Stimulated activated CD4-positive, alpha-beta T cell treated with anti-CD3 and anti-CD28 coated beads, Interleukin-4, amount 100 ng/mL, for 48 hours (primary cell): ENCODE measurements around the gene ZNF519.
"Not testable (repeated sequence)": the region's sequence is repeated elsewhere in the genome, so short reads cannot be mapped to it uniquely, and the experiment has no call there.

Experiments used
- DNase-seq, 2 donors: peaks; one replicate each; pipeline ENCODE4 v3.0.0-alpha.2; 2020; ENCODE audit warnings: low read depth in 2 of 2

ZNF519 gene

DNA sequence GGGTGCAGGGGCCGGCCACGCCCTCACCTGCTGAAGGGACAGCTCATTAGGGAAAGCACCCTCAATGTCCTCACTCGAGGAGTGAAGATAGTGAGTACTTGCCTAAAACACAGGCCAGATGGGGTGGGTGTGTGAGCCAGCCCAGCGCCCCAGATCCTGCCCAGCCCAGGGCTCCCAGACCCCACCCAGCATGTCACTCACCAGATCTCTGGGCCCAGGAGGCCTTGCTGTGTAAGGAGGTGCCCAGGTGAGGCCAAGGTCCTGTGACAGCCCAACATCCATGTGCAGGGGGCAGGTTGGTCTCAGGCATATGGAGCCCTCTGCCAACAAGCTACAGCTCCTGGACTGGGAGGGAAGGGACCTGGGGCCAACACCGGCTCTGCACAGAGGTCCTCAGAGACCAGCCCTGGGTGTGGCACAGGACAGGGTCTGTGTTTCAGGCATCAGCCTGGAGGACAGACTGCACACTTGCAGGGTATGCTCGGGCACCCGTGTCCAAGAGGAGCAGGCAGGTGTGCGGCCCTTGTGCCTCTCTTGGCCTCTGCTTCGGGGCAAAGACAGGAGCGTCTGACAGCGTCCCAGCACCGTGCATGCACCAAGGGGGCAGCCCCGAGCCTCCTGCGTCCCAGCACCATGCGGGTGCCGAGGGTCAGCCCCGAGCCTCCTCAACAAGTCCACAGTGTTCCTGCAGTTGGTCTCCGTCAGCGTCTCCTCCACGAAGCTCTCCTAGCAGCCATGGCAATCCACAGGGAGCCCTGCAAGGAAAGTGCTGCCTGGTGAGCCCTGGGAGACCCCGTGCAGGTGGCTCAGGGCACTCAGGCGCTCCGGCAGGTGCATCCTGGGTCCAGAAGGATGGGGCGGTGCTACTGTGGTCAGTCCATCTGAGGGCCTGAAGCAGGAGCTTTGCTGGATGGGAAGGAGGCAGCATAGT lies 16.0 kb upstream of the ZNF519 start:
- DNase-seq: not testable (repeated sequence)

GRCh38 chr18:14146771-14147170 lies 14.5 kb upstream of the ZNF519 start:
- DNase-seq: not testable (repeated sequence)

GRCh38 chr18:14145581-14146338 lies 13.5 kb upstream of the ZNF519 start:
- not testable (repeated sequence) for DNase-seq

- DNase-seq: not testable (repeated sequence)
Observed at GRCh38 chr18:14145021-14145420, 12.8 kb upstream of the ZNF519 start.

DNA sequence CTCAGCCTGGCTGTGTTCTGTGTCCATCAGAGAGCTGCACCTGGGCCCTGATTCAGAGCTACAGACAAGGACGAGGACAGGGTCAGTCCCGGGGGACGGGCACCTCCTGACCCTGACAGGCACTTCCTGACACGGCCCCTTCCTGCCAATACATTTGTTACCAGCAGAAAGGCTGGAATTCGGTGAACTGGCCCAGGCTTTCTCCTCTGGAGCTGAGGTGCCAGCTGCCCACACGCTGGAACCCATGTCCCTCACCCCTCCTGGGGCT lies 12.3 kb upstream of the ZNF519 start:
- DNase-seq: no peak

DNA sequence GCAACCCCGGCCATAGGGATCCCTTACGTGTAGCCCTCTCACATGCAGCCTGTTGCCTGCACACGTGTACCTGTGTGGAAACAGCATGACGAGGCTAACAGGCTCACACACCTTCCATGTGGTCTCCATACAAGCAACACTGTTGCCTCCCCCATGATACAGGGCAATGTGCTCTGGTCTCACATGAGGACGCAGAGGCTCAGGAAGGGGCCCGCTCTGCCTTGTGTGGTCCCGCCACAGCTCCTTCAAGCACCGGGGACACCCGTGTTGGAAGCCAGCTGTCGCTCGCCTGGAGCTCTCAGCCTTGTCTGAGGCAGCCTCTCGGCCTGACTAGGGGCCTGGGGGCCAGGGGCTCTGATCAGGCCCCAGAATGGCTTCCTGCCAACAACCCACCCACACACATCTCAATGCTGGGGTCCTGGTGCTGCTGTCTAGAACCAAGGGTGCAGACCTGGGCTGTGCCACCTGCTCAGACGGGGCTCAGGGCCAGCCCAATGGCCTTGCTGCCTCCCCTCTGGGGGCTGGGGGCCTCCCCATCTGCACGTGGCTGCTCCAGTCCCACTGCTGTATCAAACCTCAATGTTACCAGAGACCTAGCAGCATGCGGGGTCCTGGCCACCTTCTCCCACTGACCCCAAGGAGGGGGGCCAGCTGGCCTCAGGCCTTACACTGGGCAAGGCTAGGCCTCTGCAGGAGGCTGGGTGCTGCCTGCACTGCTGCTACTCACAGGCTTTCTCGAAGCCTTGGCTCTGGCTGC lies 11.8 kb upstream of the ZNF519 start:
- not testable (repeated sequence) for DNase-seq

DNA sequence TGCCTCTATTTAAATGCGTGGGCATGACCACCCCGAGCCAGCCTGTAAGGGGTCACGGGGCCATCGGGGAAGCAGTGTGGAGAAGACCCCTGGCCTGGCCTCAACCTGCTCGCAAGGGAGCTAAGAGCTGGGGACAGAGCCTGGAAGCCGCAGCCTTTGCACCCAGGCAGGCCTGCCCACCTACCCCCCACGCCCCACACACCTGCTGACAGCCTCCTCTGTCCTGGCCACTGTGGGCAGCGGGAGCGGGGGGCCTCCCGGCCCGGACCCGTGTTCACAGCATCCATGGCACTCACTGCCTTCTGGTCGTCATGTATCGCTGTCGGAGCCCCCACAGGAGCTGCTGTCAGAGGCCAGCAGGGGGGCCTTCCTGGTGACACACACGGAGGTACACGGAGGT lies 11.2 kb upstream of the ZNF519 start:
- not testable (repeated sequence) for DNase-seq

- DNase-seq: not testable (repeated sequence)
Observed at GRCh38 chr18:14142177-14142576, 9.9 kb upstream of the ZNF519 start.

GRCh38 chr18:14139583-14139982 lies 7.3 kb upstream of the ZNF519 start:
- DNase-seq: not testable (repeated sequence)

DNA sequence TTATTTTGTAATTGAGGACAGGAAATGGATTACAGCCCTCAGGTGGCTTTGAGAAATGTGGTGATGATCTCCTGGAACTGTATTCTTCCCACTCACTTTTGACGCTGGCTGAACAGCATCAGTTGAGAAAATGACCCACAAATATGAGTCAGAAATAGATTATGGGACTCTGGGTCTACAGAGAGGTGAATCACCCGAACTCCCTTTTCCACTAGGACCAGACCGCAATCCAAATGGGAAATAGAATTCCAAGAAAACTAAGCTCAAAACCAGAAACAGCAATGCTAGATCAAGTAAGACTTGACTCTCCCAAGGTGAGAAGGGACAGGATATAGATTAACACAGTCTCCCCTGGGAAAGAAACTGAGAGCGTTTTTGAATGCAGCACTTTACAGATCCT lies 5.7 kb upstream of the ZNF519 start:
- DNase-seq: not testable (repeated sequence)

- DNase-seq: not testable (repeated sequence)
Observed at GRCh38 chr18:14131696-14132270, 452 bp downstream of the ZNF519 start.

DNA sequence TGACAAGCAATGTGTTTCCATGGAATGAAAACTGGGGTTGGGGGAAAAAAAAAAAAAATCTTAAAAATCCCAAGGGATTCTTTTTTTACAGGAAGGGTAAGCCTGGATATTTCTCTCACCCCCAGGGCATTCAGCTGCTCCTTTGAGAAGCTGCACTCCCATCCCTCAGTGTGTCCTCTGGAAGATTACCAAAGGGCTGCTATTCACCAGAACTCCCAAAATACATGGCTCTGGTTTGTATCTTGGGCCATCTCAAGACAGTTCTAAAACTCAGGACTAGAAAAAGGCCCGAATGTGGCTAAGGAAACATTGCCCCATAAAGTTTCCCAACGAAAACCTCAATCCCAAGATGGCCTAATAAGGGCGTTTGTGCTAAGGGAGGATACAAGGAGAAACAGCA lies 1.4 kb downstream of the ZNF519 start:
- not testable (repeated sequence) for DNase-seq

GRCh38 chr18:14124689-14125088 lies 7.5 kb downstream of the ZNF519 start:
- DNase-seq: no peak

DNA sequence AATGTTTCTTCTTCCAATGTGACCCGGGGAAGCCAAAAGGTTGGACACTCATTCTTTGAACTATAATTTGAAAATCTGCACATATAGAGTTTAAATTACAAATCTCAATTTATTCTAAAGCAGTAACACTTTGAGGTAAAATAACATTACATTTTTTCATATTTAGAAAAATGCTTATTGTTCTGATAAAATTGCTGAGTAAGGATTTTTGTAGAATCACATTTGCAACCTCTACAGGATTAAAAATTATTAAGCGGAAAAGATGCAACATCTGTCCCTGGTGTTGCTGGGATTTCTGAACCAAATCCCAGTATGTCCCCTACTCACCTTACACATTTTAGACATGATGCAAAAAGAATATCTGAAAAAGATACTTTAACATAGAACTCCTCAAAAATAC lies 10.1 kb downstream of the ZNF519 start:
- DNase-seq: no peak

- no peak for DNase-seq
Observed at GRCh38 chr18:14120926-14121325, 11.3 kb downstream of the ZNF519 start.

- no peak for DNase-seq
Observed at GRCh38 chr18:14117606-14118005, 14.6 kb downstream of the ZNF519 start.

GRCh38 chr18:14106906-14107305 lies 25.3 kb downstream of the ZNF519 start:
- no peak for DNase-seq

GRCh38 chr18:14104906-14105748 lies 27.1 kb downstream of the ZNF519 start:
- no peak for DNase-seq

GRCh38 chr18:14104201-14104600 lies 28.0 kb downstream of the ZNF519 start:
- no peak for DNase-seq

- no peak for DNase-seq
Observed at GRCh38 chr18:14100503-14101286, 31.5 kb downstream of the ZNF519 start.
